Cardiac fibroblast (primary cell): ENCODE data around the gene CRAT.
A peak's percentile ranks its signal among the peaks of the same experiment; 100 is the strongest.
"Not testable (repeated sequence)": the region's sequence is repeated elsewhere in the genome, so short reads cannot be mapped to it uniquely, and the experiment has no call there.

Experiments
- DNase-seq, 2 donors: peaks; one replicate each; pipeline versions ENCODE4 v3.0.0 to v3.0.0-alpha.2; 2010; ENCODE audit warnings: low read depth in 2 of 2
- H3K4me3 ChIP-seq, 2 donors: replicated peaks in 1 of 2; 1 replicate in 1 of 2; 2 replicates in 1 of 2; pipeline ENCODE4 v1.5.1; 2011; ENCODE audit warnings: low read depth in 2 of 2, low read length in 2 of 2, mild to moderate bottlenecking in 2 of 2, moderate library complexity in 1 of 2
- TF ChIP-seq, protein P1 (sequence below): IDR thresholded peaks from one replicate; pipeline ENCODE4 v1.5.1; 2011; ENCODE audit warnings: low read depth, mild to moderate bottlenecking, low read length, inconsistent platforms

The CRAT gene

GRCh38 chr9:129131300-129132145, 20.9 kb upstream of the CRAT start:
- peak; percentile 73 to 76 for DNase-seq
- H3K4me3 ChIP-seq: no peak overlapping the region

DNA sequence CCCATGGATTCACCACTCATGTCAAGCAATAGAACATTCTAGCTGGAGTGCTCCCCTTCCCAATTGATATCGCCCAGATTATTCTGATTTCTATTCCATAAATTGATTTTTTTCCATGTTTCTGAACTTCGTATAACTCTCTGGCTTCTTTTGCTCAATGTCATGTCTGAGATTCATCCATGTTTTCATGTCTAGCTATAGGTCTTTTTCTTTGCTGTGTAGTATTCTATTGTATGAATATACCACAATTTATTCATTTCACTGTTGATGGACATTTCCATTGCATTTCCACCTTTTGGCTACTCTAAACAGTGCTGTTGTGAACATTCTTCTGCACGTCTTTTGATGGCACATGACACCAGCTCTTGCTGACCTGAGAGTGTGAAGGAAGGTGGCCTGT, 20.2 kb upstream of the CRAT start:
- no peak for DNase-seq
- no peak overlapping the region for H3K4me3 ChIP-seq
- TF ChIP-seq, protein P1, sequence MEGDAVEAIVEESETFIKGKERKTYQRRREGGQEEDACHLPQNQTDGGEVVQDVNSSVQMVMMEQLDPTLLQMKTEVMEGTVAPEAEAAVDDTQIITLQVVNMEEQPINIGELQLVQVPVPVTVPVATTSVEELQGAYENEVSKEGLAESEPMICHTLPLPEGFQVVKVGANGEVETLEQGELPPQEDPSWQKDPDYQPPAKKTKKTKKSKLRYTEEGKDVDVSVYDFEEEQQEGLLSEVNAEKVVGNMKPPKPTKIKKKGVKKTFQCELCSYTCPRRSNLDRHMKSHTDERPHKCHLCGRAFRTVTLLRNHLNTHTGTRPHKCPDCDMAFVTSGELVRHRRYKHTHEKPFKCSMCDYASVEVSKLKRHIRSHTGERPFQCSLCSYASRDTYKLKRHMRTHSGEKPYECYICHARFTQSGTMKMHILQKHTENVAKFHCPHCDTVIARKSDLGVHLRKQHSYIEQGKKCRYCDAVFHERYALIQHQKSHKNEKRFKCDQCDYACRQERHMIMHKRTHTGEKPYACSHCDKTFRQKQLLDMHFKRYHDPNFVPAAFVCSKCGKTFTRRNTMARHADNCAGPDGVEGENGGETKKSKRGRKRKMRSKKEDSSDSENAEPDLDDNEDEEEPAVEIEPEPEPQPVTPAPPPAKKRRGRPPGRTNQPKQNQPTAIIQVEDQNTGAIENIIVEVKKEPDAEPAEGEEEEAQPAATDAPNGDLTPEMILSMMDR: no peak

More at GRCh38 chr9:129131300-129132145, 20.9 kb upstream of the CRAT start:
- TF ChIP-seq, protein P1: peak; percentile 99

DNA sequence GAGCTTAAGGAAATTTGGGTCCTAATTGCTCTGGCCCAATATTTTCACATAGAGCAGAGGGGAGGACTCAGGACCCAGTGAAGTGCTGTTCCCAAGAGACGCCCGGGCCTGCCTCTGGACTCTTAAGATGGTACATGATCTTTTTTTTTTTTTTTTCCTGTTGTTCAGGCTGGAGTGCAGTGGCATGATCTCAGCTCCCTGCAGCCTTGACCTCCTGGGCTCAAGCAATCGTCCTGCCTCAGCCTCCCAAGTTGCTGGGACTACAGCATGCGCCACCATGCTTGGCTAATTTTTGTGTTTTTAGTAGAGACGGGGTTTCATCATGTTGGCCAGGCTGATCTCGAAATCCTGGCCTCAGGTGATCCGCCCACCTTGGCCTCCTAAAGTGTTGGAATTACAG, 19.7 kb upstream of the CRAT start:
- not testable (repeated sequence) for H3K4me3 ChIP-seq, DNase-seq

DNA sequence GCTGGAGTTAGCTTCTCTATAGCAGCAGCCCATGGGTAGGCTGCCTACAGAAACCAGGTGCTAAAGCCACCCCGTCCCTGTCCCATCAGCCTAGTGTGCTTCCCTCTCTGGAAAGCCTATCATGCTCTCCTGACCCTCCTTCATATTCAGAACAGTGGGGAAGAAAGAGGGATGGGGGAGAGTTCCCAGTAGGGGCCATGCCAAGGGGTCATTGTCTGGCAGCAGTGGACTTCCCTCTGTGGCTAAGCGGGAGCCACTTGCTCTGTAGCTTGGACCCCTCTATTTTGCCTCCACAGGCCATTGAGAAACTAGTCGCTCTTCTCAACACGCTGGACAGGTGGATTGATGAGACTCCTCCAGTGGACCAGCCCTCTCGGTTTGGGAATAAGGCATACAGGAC, 18.1 kb upstream of the CRAT start:
- no peak overlapping the region for H3K4me3 ChIP-seq
- no peak for DNase-seq
- TF ChIP-seq, protein P1: no peak

GRCh38 chr9:129126749-129127618, 16.4 kb upstream of the CRAT start:
- TF ChIP-seq, protein P1: no peak
- peak; percentile 13 to 38 for DNase-seq
- H3K4me3 ChIP-seq: no peak overlapping the region

DNA sequence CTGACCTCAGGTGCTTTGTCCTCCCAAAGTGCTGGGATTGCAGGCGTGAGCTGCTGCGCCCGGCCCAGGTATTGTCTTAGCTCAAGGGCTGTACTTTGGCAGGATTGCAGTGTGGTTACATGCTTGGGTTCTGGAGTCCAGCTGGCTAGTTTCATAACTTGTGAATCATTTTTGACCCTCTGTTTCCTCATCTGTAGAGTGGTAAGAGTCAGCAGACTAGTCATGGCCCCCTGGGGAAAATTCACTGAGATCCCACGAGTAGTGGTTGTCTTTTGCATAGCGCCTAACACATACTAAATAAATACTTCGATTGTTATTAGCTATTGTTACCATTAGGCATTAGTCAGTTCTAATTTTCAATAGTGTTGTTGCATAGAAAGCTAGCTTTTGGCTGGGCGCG, 14.9 kb upstream of the CRAT start:
- peak; percentile 87 to 100 for DNase-seq
- TF ChIP-seq, protein P1: no peak
- no peak overlapping the region for H3K4me3 ChIP-seq

DNA sequence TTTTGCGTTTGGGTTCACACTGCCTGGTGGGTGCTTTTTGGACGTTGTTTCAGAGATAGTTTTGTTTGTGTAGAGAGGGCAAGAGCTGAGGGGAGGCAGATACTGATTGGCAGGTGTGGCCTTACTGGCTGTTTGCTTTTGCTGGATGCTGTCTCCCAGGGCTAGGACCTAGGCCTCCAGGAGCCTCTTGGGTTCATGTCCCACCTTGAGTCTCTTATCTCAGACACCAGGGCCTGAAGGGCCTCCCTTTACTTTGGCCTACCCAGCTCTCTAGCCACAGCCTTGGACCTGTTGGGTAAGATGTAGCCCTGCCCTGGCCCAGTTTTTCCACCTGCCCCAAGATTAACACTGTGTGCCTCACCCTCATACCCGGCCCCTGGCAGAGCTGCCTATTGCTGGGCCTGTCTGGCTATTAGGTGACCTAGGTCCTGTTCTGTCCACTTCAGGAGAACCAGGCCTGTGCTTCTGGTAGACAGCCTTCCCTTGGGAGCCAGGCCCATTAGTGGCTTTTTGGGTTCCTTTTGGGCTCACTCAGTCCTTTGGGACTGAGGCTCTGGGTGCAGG, 14.0 kb upstream of the CRAT start:
- DNase-seq: no peak
- TF ChIP-seq, protein P1: no peak
- no peak overlapping the region for H3K4me3 ChIP-seq

GRCh38 chr9:129122976-129123375, 12.4 kb upstream of the CRAT start:
- H3K4me3 ChIP-seq, DNase-seq: not testable (repeated sequence)
